Astrocyte (in vitro differentiated cells and primary cell): ENCODE results near the gene PRKX. TPM values are rescaled to one million over a fixed set of nuclear protein-coding genes. Genes with fewer than 3 reads are reported as not detected.

ENCODE experiments used
- DNase-seq: peaks from one replicate; pipeline ENCODE4 v3.0.0-alpha.2; 2010; ENCODE audit warnings: low read depth
- FAIRE-seq: peaks from 2 replicates; lab custom pipeline; 2011; peaks lifted over from hg19 to GRCh38; lab: Jason Lieb, UNC
- H2AFZ ChIP-seq: 2 replicates; pipeline ENCODE4 v1.6.0; 2012; ENCODE audit warnings: low read depth, low read length, inconsistent platforms
- H3K27ac ChIP-seq: 2 replicates; pipeline ENCODE4 v1.5.1; 2011; ENCODE audit warnings: low read depth, low read length, inconsistent platforms
- H3K27me3 ChIP-seq: 2 replicates; pipeline ENCODE4 v1.6.0; 2011; ENCODE audit warnings: low read length, inconsistent platforms; ENCODE audit not compliant: insufficient read depth
- H3K36me3 ChIP-seq: 2 replicates; pipeline ENCODE4 v1.5.1; 2011; ENCODE audit warnings: low read length, inconsistent platforms; ENCODE audit not compliant: insufficient read depth
- H3K4me1 ChIP-seq: 2 replicates; pipeline ENCODE4 v1.5.1; 2011; ENCODE audit warnings: low read length, inconsistent platforms; ENCODE audit not compliant: insufficient read depth
- H3K4me2 ChIP-seq: 2 replicates; pipeline ENCODE4 v1.6.0; 2012; ENCODE audit warnings: low read length, inconsistent platforms
- H3K4me3 ChIP-seq: 2 replicates; pipeline ENCODE4 v1.5.1; 2011; ENCODE audit warnings: low read depth, mild to moderate bottlenecking, low read length, inconsistent platforms; ENCODE audit not compliant: insufficient read depth
- H3K79me2 ChIP-seq: 2 replicates; pipeline ENCODE4 v1.6.0; 2012; ENCODE audit warnings: mild to moderate bottlenecking, low read length, inconsistent platforms; ENCODE audit not compliant: insufficient read depth
- H3K9ac ChIP-seq: 2 replicates; pipeline ENCODE4 v1.6.0; 2012; ENCODE audit warnings: mild to moderate bottlenecking, low read length, inconsistent platforms
- H3K9me3 ChIP-seq: 2 replicates; pipeline ENCODE4 v1.5.1; 2012; ENCODE audit warnings: low read depth, mild to moderate bottlenecking, low read length, inconsistent platforms; ENCODE audit not compliant: insufficient read depth
- H4K20me1 ChIP-seq: 2 replicates; pipeline ENCODE4 v1.6.0; 2012; ENCODE audit warnings: low read length, inconsistent platforms; ENCODE audit not compliant: insufficient read depth
- H3K27ac Mint-ChIP-seq: one replicate; pipeline ENCODE4 v1.8.0; 2021; ENCODE audit warnings: mild to moderate bottlenecking, mixed read lengths; ENCODE audit not compliant: unreplicated experiment
- H3K27me3 Mint-ChIP-seq: one replicate; pipeline ENCODE4 v1.8.0; 2021; ENCODE audit warnings: low read depth, mixed read lengths; ENCODE audit not compliant: unreplicated experiment
- H3K36me3 Mint-ChIP-seq: one replicate; pipeline ENCODE4 v1.8.0; 2021; ENCODE audit warnings: low read depth, mixed read lengths; ENCODE audit not compliant: unreplicated experiment
- H3K4me1 Mint-ChIP-seq: one replicate; pipeline ENCODE4 v1.8.0; 2021; ENCODE audit warnings: low read depth, mixed read lengths; ENCODE audit not compliant: unreplicated experiment
- H3K4me3 Mint-ChIP-seq: one replicate; pipeline ENCODE4 v1.8.0; 2021; ENCODE audit warnings: mild to moderate bottlenecking, moderate library complexity, mixed read lengths; ENCODE audit not compliant: unreplicated experiment
- H3K9me3 Mint-ChIP-seq: one replicate; pipeline ENCODE4 v1.8.0; 2021; ENCODE audit warnings: mild to moderate bottlenecking, mixed read lengths; ENCODE audit not compliant: unreplicated experiment
- EZH2 ChIP-seq: IDR thresholded peaks from 2 replicates; pipeline ENCODE4 v1.6.1; 2012; ENCODE audit warnings: mild to moderate bottlenecking, low read length, inconsistent platforms; ENCODE audit not compliant: insufficient read depth
- total RNA-seq: library from RNA; stranded (reverse); gene quantifications from 2 replicates; pipeline ENCODE4 v1.2.1, GENCODE V29; 2021
- TF ChIP-seq, protein P1 (sequence below): IDR thresholded peaks from 2 replicates; pipeline ENCODE4 v1.5.1; 2011; ENCODE audit warnings: low read depth, mild to moderate bottlenecking, inconsistent platforms, low read length, moderate library complexity; ENCODE audit not compliant: insufficient read depth

The PRKX gene
- total RNA-seq, 1 donor from 2014 or later, result 27.3 TPM

DNA sequence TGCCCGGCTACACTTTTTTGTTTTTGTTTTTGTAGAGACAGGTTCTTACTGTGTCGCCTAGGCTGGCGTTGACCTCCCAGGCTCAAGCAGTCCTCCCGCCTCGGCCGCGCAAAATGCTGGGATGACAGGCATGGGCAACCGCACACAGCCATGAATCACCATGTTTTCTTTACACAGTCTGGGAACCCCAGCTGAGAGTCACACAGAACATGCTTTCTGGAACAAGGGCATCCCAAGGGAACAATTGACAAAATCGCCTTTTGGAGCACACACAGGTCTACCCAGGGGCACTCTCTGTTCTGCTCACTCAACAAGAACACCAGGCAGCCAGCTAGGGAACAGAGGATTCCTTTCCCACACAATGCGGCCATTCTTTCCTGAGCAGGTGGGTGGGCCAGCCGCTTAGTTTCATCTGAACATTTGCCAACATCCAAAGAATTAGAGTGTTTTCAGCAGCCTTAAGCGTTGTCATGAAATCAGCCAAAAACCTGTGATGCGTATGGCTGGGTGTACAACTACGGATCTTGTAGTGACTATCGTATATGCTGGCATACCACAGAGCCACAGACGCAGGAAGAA, 15.7 kb downstream of the PRKX start:
- Histone ChIP-seq H3K9ac (peak overlapping the region; percentile 67), H3K27ac (peak overlapping the region; percentile 76), H3K4me1 (peaks cover 11% of the 10 kb centered on the region), H3K79me2 (peaks cover 23% of the 10 kb centered on the region), H3K4me2 (peak overlapping the region; percentile 76), H3K36me3 (no peaks in the 10 kb centered on the region), H4K20me1 (peaks cover 34% of the 10 kb centered on the region), H3K4me3 (no peak overlapping the region), H3K27me3 (no peaks in the 10 kb centered on the region), H2AFZ (no peak overlapping the region), H3K9me3 (no peaks in the 10 kb centered on the region)
- no peaks in the 10 kb centered on the region for H3K27me3 Mint-ChIP-seq
- H3K27ac Mint-ChIP-seq, result peak overlapping the region; percentile 75
- no peaks in the 10 kb centered on the region for H3K9me3 Mint-ChIP-seq
- peaks cover 13% of the 10 kb centered on the region for H3K4me1 Mint-ChIP-seq
- H3K36me3 Mint-ChIP-seq, result peaks cover 5% of the 10 kb centered on the region
- FAIRE-seq (no peak), DNase-seq (peak; percentile 75)
- no peak overlapping the region for H3K4me3 Mint-ChIP-seq
- no peak for TF ChIP-seq EZH2
- TF ChIP-seq, protein P1, sequence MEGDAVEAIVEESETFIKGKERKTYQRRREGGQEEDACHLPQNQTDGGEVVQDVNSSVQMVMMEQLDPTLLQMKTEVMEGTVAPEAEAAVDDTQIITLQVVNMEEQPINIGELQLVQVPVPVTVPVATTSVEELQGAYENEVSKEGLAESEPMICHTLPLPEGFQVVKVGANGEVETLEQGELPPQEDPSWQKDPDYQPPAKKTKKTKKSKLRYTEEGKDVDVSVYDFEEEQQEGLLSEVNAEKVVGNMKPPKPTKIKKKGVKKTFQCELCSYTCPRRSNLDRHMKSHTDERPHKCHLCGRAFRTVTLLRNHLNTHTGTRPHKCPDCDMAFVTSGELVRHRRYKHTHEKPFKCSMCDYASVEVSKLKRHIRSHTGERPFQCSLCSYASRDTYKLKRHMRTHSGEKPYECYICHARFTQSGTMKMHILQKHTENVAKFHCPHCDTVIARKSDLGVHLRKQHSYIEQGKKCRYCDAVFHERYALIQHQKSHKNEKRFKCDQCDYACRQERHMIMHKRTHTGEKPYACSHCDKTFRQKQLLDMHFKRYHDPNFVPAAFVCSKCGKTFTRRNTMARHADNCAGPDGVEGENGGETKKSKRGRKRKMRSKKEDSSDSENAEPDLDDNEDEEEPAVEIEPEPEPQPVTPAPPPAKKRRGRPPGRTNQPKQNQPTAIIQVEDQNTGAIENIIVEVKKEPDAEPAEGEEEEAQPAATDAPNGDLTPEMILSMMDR, result no peak

DNA sequence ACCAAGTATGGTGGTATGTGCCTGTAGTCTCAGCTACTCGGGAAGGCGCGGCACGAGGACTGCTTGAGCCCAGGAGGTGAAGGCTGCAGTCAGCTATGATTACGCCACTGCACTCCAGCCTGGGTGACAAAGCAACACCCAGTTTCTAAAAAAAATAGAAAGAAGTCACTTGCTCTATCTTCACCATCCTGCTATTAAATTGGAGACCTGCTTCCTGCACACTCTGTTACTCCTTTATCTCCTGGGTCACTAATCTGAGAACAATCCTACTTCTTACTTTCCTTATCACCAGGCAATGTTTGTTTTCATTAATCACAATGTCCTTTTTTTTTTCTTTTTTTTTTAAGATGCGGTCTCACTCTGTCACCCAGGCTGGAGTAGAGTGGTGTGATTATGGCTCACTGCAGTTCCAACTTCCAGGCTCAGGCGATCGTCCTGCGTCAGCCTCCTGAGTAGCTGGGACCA, 16.2 kb downstream of the PRKX start:
- H3K79me2 ChIP-seq, result peaks cover 23% of the 10 kb centered on the region
- peaks cover 13% of the 10 kb centered on the region for H3K4me1 Mint-ChIP-seq
- no peak overlapping the region for H2AFZ ChIP-seq
- no peaks in the 10 kb centered on the region for H3K9me3 ChIP-seq
- H3K27me3 Mint-ChIP-seq, result no peaks in the 10 kb centered on the region
- peak overlapping the region; percentile 75 for H3K27ac Mint-ChIP-seq
- H3K4me2 ChIP-seq, result peak overlapping the region; percentile 76
- no peak overlapping the region for H3K9ac ChIP-seq
- H3K27ac ChIP-seq, result no peak overlapping the region
- peaks cover 11% of the 10 kb centered on the region for H3K4me1 ChIP-seq
- H3K4me3 ChIP-seq, result no peak overlapping the region
- TF ChIP-seq, protein P1, result no peak
- no peak for TF ChIP-seq EZH2
- H3K36me3 Mint-ChIP-seq, result peaks cover 5% of the 10 kb centered on the region
- H3K4me3 Mint-ChIP-seq, result no peak overlapping the region
- no peaks in the 10 kb centered on the region for H3K9me3 Mint-ChIP-seq
- no peaks in the 10 kb centered on the region for H3K27me3 ChIP-seq
- peaks cover 35% of the 10 kb centered on the region for H4K20me1 ChIP-seq
- DNase-seq, result peak; percentile 14
- FAIRE-seq, result no peak
- no peaks in the 10 kb centered on the region for H3K36me3 ChIP-seq

DNA sequence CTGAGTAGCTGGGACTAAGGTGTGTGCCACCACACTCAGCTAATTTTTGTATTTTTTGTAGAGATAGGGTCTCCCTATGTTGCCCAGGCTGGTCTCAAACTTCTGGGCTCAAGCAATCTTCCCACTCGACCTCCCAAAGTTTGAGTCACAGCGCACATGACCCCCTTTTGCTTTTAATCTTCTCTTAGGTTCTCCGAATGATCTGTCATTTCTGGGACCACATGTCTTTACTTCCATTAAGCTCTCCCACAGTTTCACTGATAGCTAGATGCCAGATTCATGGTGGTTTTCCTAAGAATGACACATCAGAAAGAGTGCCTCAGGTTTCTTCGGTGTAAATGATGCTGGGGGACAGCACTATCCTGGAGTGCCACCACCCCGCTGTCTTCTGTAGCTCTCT, 17.9 kb downstream of the PRKX start:
- no peak overlapping the region for H2AFZ ChIP-seq
- peaks cover 35% of the 10 kb centered on the region for H4K20me1 ChIP-seq
- H3K9me3 ChIP-seq, result no peaks in the 10 kb centered on the region
- no peaks in the 10 kb centered on the region for H3K27me3 ChIP-seq
- H3K4me3 Mint-ChIP-seq, result no peak overlapping the region
- H3K9ac ChIP-seq, result no peak overlapping the region
- peaks cover 11% of the 10 kb centered on the region for H3K4me1 ChIP-seq
- H3K27ac ChIP-seq, result no peak overlapping the region
- no peaks in the 10 kb centered on the region for H3K27me3 Mint-ChIP-seq
- H3K9me3 Mint-ChIP-seq, result no peaks in the 10 kb centered on the region
- H3K4me2 ChIP-seq, result no peak overlapping the region
- peaks cover 23% of the 10 kb centered on the region for H3K79me2 ChIP-seq
- H3K4me3 ChIP-seq, result no peak overlapping the region
- H3K36me3 Mint-ChIP-seq, result peaks cover 2% of the 10 kb centered on the region
- FAIRE-seq (no peak), DNase-seq (no peak)
- no peak overlapping the region for H3K27ac Mint-ChIP-seq
- no peaks in the 10 kb centered on the region for H3K36me3 ChIP-seq
- TF ChIP-seq, protein P1, result no peak
- TF ChIP-seq EZH2, result no peak
- H3K4me1 Mint-ChIP-seq, result peaks cover 13% of the 10 kb centered on the region
